ENCODE measurements around the gene GULP1.

GRCh38 chr2:188551671-188552070 lies 260.0 kb downstream of the GULP1 start:
- TF ChIP-seq EP300 (IDR thresholded peaks at IDR 0.05) (no peak), POLR2AphosphoS5 (IDR thresholded peaks at IDR 0.05) (no peak)
- TF ChIP-seq, protein P1, sequence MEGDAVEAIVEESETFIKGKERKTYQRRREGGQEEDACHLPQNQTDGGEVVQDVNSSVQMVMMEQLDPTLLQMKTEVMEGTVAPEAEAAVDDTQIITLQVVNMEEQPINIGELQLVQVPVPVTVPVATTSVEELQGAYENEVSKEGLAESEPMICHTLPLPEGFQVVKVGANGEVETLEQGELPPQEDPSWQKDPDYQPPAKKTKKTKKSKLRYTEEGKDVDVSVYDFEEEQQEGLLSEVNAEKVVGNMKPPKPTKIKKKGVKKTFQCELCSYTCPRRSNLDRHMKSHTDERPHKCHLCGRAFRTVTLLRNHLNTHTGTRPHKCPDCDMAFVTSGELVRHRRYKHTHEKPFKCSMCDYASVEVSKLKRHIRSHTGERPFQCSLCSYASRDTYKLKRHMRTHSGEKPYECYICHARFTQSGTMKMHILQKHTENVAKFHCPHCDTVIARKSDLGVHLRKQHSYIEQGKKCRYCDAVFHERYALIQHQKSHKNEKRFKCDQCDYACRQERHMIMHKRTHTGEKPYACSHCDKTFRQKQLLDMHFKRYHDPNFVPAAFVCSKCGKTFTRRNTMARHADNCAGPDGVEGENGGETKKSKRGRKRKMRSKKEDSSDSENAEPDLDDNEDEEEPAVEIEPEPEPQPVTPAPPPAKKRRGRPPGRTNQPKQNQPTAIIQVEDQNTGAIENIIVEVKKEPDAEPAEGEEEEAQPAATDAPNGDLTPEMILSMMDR (IDR thresholded peaks at IDR 0.05), result no peak
